PFSK-1 (cell line): ENCODE results near the gene KRTAP4-3.

Experiments
- POLR2AphosphoS5 ChIP-seq: IDR thresholded peaks from 2 replicates; pipeline ENCODE4 v1.6.1; 2012; ENCODE audit warnings: low read depth, mild to moderate bottlenecking, control low read depth, low read length, moderate library complexity
- SIN3A ChIP-seq: IDR thresholded peaks from 2 replicates; pipeline ENCODE4 v1.6.1; 2012; ENCODE audit warnings: mild to moderate bottlenecking, low read length, moderate library complexity, borderline replicate concordance; ENCODE audit not compliant: insufficient read depth
- TAF1 ChIP-seq: IDR thresholded peaks from 2 replicates; pipeline ENCODE4 v1.6.1; 2012; ENCODE audit warnings: low read length, control low read depth, borderline replicate concordance; ENCODE audit not compliant: insufficient read depth
- TF ChIP-seq, protein P1 (sequence below), 2 experiments: IDR thresholded peaks; 2 replicates each; pipeline versions ENCODE4 v1.6.1 to v1.8.0; 2011 to 2012; ENCODE audit warnings: low read depth in 2 of 2, low read length in 2 of 2, control low read depth in 1 of 2, inconsistent platforms in 1 of 2, mild to moderate bottlenecking in 1 of 2, moderate library complexity in 1 of 2; ENCODE audit not compliant: insufficient read depth in 1 of 2

DNA sequence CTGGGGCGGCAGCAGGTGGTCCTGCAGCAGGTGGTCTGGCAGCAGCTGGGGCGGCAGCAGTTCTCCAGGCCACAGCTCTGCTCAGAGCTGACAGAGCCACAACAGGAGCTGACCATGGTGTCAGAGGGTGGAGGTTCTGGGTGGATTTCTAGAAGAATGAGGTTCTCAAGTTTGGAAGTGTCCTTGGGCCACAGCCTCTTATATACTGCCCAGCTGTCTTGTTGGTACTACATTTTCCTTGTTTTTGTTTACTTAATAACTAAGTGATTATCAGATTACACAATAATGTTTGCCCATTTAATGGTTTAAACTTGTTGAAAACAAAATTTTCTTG lies 18.4 kb downstream of the KRTAP4-3 start, which contains the start of gene KRTAP4-5:
- no peak for TF ChIP-seq POLR2AphosphoS5
- TF ChIP-seq TAF1: no peak
- TF ChIP-seq, protein P1, sequence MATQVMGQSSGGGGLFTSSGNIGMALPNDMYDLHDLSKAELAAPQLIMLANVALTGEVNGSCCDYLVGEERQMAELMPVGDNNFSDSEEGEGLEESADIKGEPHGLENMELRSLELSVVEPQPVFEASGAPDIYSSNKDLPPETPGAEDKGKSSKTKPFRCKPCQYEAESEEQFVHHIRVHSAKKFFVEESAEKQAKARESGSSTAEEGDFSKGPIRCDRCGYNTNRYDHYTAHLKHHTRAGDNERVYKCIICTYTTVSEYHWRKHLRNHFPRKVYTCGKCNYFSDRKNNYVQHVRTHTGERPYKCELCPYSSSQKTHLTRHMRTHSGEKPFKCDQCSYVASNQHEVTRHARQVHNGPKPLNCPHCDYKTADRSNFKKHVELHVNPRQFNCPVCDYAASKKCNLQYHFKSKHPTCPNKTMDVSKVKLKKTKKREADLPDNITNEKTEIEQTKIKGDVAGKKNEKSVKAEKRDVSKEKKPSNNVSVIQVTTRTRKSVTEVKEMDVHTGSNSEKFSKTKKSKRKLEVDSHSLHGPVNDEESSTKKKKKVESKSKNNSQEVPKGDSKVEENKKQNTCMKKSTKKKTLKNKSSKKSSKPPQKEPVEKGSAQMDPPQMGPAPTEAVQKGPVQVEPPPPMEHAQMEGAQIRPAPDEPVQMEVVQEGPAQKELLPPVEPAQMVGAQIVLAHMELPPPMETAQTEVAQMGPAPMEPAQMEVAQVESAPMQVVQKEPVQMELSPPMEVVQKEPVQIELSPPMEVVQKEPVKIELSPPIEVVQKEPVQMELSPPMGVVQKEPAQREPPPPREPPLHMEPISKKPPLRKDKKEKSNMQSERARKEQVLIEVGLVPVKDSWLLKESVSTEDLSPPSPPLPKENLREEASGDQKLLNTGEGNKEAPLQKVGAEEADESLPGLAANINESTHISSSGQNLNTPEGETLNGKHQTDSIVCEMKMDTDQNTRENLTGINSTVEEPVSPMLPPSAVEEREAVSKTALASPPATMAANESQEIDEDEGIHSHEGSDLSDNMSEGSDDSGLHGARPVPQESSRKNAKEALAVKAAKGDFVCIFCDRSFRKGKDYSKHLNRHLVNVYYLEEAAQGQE (IDR thresholded peaks at IDR 0.05; ENCODE audit: insufficient read depth in 1 of 2, low read depth in 2 of 2, low read length in 2 of 2): 0 out of 4 replicates have a peak, but pooled peaks of 1 of the 2 experiments have one; percentile 23
- TF ChIP-seq SIN3A: no peak
